ENCODE measurements around the gene GRK4.

Gene GRK4

GRCh38 chr4:2995546-2996265 is 32.3 kb downstream of the GRK4 start:
- H3K27ac ChIP-seq (ENCODE audit: low read depth, low read length), result no peak overlapping the region
- no peaks in the 10 kb centered on the region for H3K27me3 ChIP-seq (ENCODE audit: control insufficient read depth, insufficient read depth, low read length)
- H3K36me3 ChIP-seq (ENCODE audit: control insufficient read depth, insufficient read depth, low read length), result no peaks in the 10 kb centered on the region
- H3K4me3 ChIP-seq (ENCODE audit: low read length), result no peak overlapping the region
- H3K9ac ChIP-seq (ENCODE audit: low read length), result no peak overlapping the region
- H3K4me1 ChIP-seq (ENCODE audit: control insufficient read depth, insufficient read depth, low read length), result no peaks in the 10 kb centered on the region

GRCh38 chr4:2996415-2996814 is 33.0 kb downstream of the GRK4 start:
- H3K36me3 ChIP-seq (ENCODE audit: control insufficient read depth, insufficient read depth, low read length), result no peaks in the 10 kb centered on the region
- no peaks in the 10 kb centered on the region for H3K27me3 ChIP-seq (ENCODE audit: control insufficient read depth, insufficient read depth, low read length)
- H3K27ac ChIP-seq (ENCODE audit: low read depth, low read length), result no peak overlapping the region
- H3K4me3 ChIP-seq (ENCODE audit: low read length), result no peak overlapping the region
- H3K9ac ChIP-seq (ENCODE audit: low read length), result no peak overlapping the region
- H3K4me1 ChIP-seq (ENCODE audit: control insufficient read depth, insufficient read depth, low read length), result no peaks in the 10 kb centered on the region

- no peak overlapping the region for H3K9ac ChIP-seq (ENCODE audit: low read length)
Measured at GRCh38 chr4:3007724-3008123, 44.4 kb downstream of the GRK4 start.

GRCh38 chr4:3009422-3009821 is 46.1 kb downstream of the GRK4 start:
- Histone ChIP-seq H3K27me3 (ENCODE audit: control insufficient read depth, insufficient read depth, low read length) (no peaks in the 10 kb centered on the region), H3K9ac (ENCODE audit: low read length) (no peak overlapping the region), H3K27ac (ENCODE audit: low read depth, low read length) (no peak overlapping the region), H3K4me3 (ENCODE audit: low read length) (no peak overlapping the region), H3K4me1 (ENCODE audit: control insufficient read depth, insufficient read depth, low read length) (no peaks in the 10 kb centered on the region), H3K36me3 (ENCODE audit: control insufficient read depth, insufficient read depth, low read length) (no peaks in the 10 kb centered on the region)

More at GRCh38 chr4:3007724-3008123, 44.4 kb downstream of the GRK4 start:
- Histone ChIP-seq H3K4me3 (ENCODE audit: low read length) (no peak overlapping the region), H3K4me1 (ENCODE audit: control insufficient read depth, insufficient read depth, low read length) (no peaks in the 10 kb centered on the region), H3K36me3 (ENCODE audit: control insufficient read depth, insufficient read depth, low read length) (no peaks in the 10 kb centered on the region), H3K27me3 (ENCODE audit: control insufficient read depth, insufficient read depth, low read length) (no peaks in the 10 kb centered on the region), H3K27ac (ENCODE audit: low read depth, low read length) (no peak overlapping the region)

GRCh38 chr4:3010577-3010976 is 47.2 kb downstream of the GRK4 start:
- no peaks in the 10 kb centered on the region for H3K27me3 ChIP-seq (ENCODE audit: control insufficient read depth, insufficient read depth, low read length)
- no peaks in the 10 kb centered on the region for H3K36me3 ChIP-seq (ENCODE audit: control insufficient read depth, insufficient read depth, low read length)
- H3K27ac ChIP-seq (ENCODE audit: low read depth, low read length), result no peak overlapping the region
- no peaks in the 10 kb centered on the region for H3K4me1 ChIP-seq (ENCODE audit: control insufficient read depth, insufficient read depth, low read length)
- H3K9ac ChIP-seq (ENCODE audit: low read length), result no peak overlapping the region
- H3K4me3 ChIP-seq (ENCODE audit: low read length), result no peak overlapping the region

- Histone ChIP-seq H3K4me1 (ENCODE audit: control insufficient read depth, insufficient read depth, low read length) (no peaks in the 10 kb centered on the region), H3K9ac (ENCODE audit: low read length) (no peak overlapping the region), H3K27ac (ENCODE audit: low read depth, low read length) (no peak overlapping the region), H3K4me3 (ENCODE audit: low read length) (no peak overlapping the region), H3K27me3 (ENCODE audit: control insufficient read depth, insufficient read depth, low read length) (no peaks in the 10 kb centered on the region), H3K36me3 (ENCODE audit: control insufficient read depth, insufficient read depth, low read length) (no peaks in the 10 kb centered on the region)
Measured at GRCh38 chr4:3010998-3011397, 47.6 kb downstream of the GRK4 start.

- Histone ChIP-seq H3K27me3 (ENCODE audit: control insufficient read depth, insufficient read depth, low read length) (no peaks in the 10 kb centered on the region), H3K36me3 (ENCODE audit: control insufficient read depth, insufficient read depth, low read length) (no peaks in the 10 kb centered on the region), H3K4me1 (ENCODE audit: control insufficient read depth, insufficient read depth, low read length) (no peaks in the 10 kb centered on the region), H3K9ac (ENCODE audit: low read length) (no peak overlapping the region), H3K27ac (ENCODE audit: low read depth, low read length) (no peak overlapping the region), H3K4me3 (ENCODE audit: low read length) (no peak overlapping the region)
Measured at GRCh38 chr4:3011456-3012220, 48.3 kb downstream of the GRK4 start.

- H3K36me3 ChIP-seq (ENCODE audit: control insufficient read depth, insufficient read depth, low read length), result no peaks in the 10 kb centered on the region
- H3K27ac ChIP-seq (ENCODE audit: low read depth, low read length), result no peak overlapping the region
- no peaks in the 10 kb centered on the region for H3K27me3 ChIP-seq (ENCODE audit: control insufficient read depth, insufficient read depth, low read length)
- H3K9ac ChIP-seq (ENCODE audit: low read length), result no peak overlapping the region
- no peak overlapping the region for H3K4me3 ChIP-seq (ENCODE audit: low read length)
- H3K4me1 ChIP-seq (ENCODE audit: control insufficient read depth, insufficient read depth, low read length), result no peaks in the 10 kb centered on the region
Measured at GRCh38 chr4:3013323-3013722, 50.0 kb downstream of the GRK4 start.

GRCh38 chr4:3013839-3014350 is 50.5 kb downstream of the GRK4 start:
- H3K27me3 ChIP-seq (ENCODE audit: control insufficient read depth, insufficient read depth, low read length), result no peaks in the 10 kb centered on the region
- no peaks in the 10 kb centered on the region for H3K36me3 ChIP-seq (ENCODE audit: control insufficient read depth, insufficient read depth, low read length)
- no peak overlapping the region for H3K27ac ChIP-seq (ENCODE audit: low read depth, low read length)
- H3K4me1 ChIP-seq (ENCODE audit: control insufficient read depth, insufficient read depth, low read length), result no peaks in the 10 kb centered on the region
- H3K9ac ChIP-seq (ENCODE audit: low read length), result no peak overlapping the region
- H3K4me3 ChIP-seq (ENCODE audit: low read length), result no peak overlapping the region

- Histone ChIP-seq H3K4me3 (ENCODE audit: low read length) (no peak overlapping the region), H3K27ac (ENCODE audit: low read depth, low read length) (no peak overlapping the region), H3K27me3 (ENCODE audit: control insufficient read depth, insufficient read depth, low read length) (no peaks in the 10 kb centered on the region), H3K4me1 (ENCODE audit: control insufficient read depth, insufficient read depth, low read length) (no peaks in the 10 kb centered on the region), H3K36me3 (ENCODE audit: control insufficient read depth, insufficient read depth, low read length) (no peaks in the 10 kb centered on the region), H3K9ac (ENCODE audit: low read length) (no peak overlapping the region)
Measured at GRCh38 chr4:3016961-3017360, 53.6 kb downstream of the GRK4 start.

- no peak overlapping the region for H3K4me3 ChIP-seq (ENCODE audit: low read length)
- no peaks in the 10 kb centered on the region for H3K36me3 ChIP-seq (ENCODE audit: control insufficient read depth, insufficient read depth, low read length)
- no peak overlapping the region for H3K9ac ChIP-seq (ENCODE audit: low read length)
- no peak overlapping the region for H3K27ac ChIP-seq (ENCODE audit: low read depth, low read length)
- no peaks in the 10 kb centered on the region for H3K4me1 ChIP-seq (ENCODE audit: control insufficient read depth, insufficient read depth, low read length)
- no peaks in the 10 kb centered on the region for H3K27me3 ChIP-seq (ENCODE audit: control insufficient read depth, insufficient read depth, low read length)
Measured at GRCh38 chr4:3017504-3017903, 54.1 kb downstream of the GRK4 start.

- H3K9ac ChIP-seq (ENCODE audit: low read length), result no peak overlapping the region
- H3K36me3 ChIP-seq (ENCODE audit: control insufficient read depth, insufficient read depth, low read length), result no peaks in the 10 kb centered on the region
- no peaks in the 10 kb centered on the region for H3K27me3 ChIP-seq (ENCODE audit: control insufficient read depth, insufficient read depth, low read length)
- H3K4me1 ChIP-seq (ENCODE audit: control insufficient read depth, insufficient read depth, low read length), result no peaks in the 10 kb centered on the region
- no peak overlapping the region for H3K4me3 ChIP-seq (ENCODE audit: low read length)
- H3K27ac ChIP-seq (ENCODE audit: low read depth, low read length), result no peak overlapping the region
Measured at GRCh38 chr4:3019145-3019846, 55.9 kb downstream of the GRK4 start.

Measured in rectal smooth muscle tissue (tissue), 1 donor.